ENCODE data around the gene B4GALT1.

The B4GALT1 gene

GRCh38 chr9:33143241-33143661 lies 23.9 kb downstream of the B4GALT1 start:
- H2AK5ac ChIP-seq (ENCODE audit: low read length) = no peak overlapping the region
- H3K4me3 ChIP-seq (ENCODE audit: low read length) = no peak overlapping the region
- no peak overlapping the region for H3K18ac ChIP-seq (ENCODE audit: low read length)
- H3K56ac ChIP-seq (ENCODE audit: low read length) = no peak overlapping the region
- H3K23ac ChIP-seq (ENCODE audit: low read length) = no peak overlapping the region
- no peak overlapping the region for H3K9ac ChIP-seq (ENCODE audit: low read length)
- H3K4me1 ChIP-seq (ENCODE audit: control insufficient read depth, low read depth, low read length) = no peaks in the 10 kb centered on the region
- DNase-seq = no peak
- no peak overlapping the region for H2BK15ac ChIP-seq (replicated peaks; ENCODE audit: low read depth)
- H2BK120ac ChIP-seq (ENCODE audit: low read depth, low read length) = no peak overlapping the region
- H4K5ac ChIP-seq (ENCODE audit: low read length) = no peak overlapping the region
- H3K27me3 ChIP-seq (ENCODE audit: insufficient read depth, low read length, poor library complexity) = no peaks in the 10 kb centered on the region
- H3K4ac ChIP-seq (ENCODE audit: low read depth, low read length) = no peak overlapping the region
- no peak overlapping the region for H3K27ac ChIP-seq (ENCODE audit: low read depth, low read length)
- no peak overlapping the region for H4K8ac ChIP-seq (ENCODE audit: low read depth, low read length)
- no peaks in the 10 kb centered on the region for H3K36me3 ChIP-seq (ENCODE audit: control insufficient read depth, insufficient read depth, low read length)
- peaks cover 16% of the 10 kb centered on the region for H3K79me1 ChIP-seq (ENCODE audit: low read length)
- H3K4me2 ChIP-seq (ENCODE audit: low read length) = no peak overlapping the region
- WGBS (ENCODE audit: extremely low coverage, insufficient coverage, low lambda C conversion rate) = no CpG with 5 or more reads among the region's 2 CpGs
- no peak overlapping the region for H2BK5ac ChIP-seq (ENCODE audit: low read length)
- H3K79me2 ChIP-seq (ENCODE audit: control insufficient read depth, insufficient read depth, low read length) = peaks cover 6% of the 10 kb centered on the region

- Histone ChIP-seq H4K8ac (ENCODE audit: low read depth, low read length) (no peak overlapping the region), H2AK5ac (ENCODE audit: low read length) (no peak overlapping the region), H3K4ac (ENCODE audit: low read depth, low read length) (no peak overlapping the region), H3K79me1 (ENCODE audit: low read length) (peaks cover 17% of the 10 kb centered on the region), H3K9ac (ENCODE audit: low read length) (no peak overlapping the region), H3K4me3 (ENCODE audit: low read length) (no peak overlapping the region), H3K23ac (ENCODE audit: low read length) (no peak overlapping the region), H3K27me3 (ENCODE audit: insufficient read depth, low read length, poor library complexity) (no peaks in the 10 kb centered on the region), H2BK15ac (replicated peaks; ENCODE audit: low read depth) (no peak overlapping the region), H2BK5ac (ENCODE audit: low read length) (no peak overlapping the region), H3K36me3 (ENCODE audit: control insufficient read depth, insufficient read depth, low read length) (no peaks in the 10 kb centered on the region), H3K56ac (ENCODE audit: low read length) (no peak overlapping the region), H3K18ac (ENCODE audit: low read length) (no peak overlapping the region), H3K4me2 (ENCODE audit: low read length) (no peak overlapping the region), H2BK120ac (ENCODE audit: low read depth, low read length) (no peak overlapping the region), H4K5ac (ENCODE audit: low read length) (no peak overlapping the region), H3K4me1 (ENCODE audit: control insufficient read depth, low read depth, low read length) (no peaks in the 10 kb centered on the region), H3K27ac (ENCODE audit: low read depth, low read length) (no peak overlapping the region), H3K79me2 (ENCODE audit: control insufficient read depth, insufficient read depth, low read length) (peaks cover 6% of the 10 kb centered on the region)
- DNase-seq = no peak
- WGBS (ENCODE audit: extremely low coverage, insufficient coverage, low lambda C conversion rate) = no CpG with 5 or more reads among the region's 5 CpGs
Measured at GRCh38 chr9:33142535-33142934, 24.6 kb downstream of the B4GALT1 start.

DNA sequence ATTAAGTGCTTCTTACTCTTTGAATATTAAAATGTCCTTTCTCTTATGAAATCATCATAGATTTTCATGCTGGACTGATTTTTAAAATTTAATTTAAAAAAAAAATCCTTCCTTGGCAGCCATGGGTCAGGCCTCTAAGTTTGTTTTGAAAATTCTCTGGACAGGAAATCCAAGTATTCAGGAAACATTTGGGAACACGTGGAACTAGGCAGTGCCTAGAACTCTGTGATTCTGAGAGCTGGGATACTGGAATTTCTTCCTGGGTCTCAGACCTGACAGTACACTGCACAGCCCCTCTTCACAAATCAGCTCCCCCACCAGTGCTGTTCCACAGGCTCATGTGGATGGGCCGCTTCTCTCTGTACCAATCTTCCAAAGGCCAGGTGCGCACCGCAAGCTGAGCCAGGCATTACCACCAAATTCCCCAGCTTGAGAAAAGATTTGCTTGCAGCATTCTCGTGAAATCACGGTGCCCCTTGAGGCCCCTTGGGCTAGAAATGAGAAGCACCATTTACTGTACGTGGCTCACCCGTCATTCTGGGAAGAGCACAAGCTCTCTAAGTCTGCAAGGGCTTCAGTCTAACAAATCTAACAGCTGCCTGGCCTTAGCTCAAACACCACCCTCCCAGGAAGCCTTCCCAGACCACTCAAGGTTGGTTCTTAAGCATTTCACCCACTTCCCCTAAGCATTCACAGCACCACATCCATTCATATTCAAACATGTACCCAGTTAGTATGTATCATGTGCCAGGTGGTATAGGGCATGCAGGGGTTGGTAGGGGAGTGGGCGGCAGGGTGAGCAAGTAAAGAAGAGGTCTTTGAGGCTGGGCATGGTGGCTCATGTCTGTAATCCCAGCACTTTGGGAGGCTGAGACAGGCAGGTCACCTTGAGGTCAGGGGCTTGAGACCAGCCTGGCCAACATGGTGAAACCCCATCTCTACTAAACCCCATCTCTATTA lies 26.5 kb downstream of the B4GALT1 start:
- Histone ChIP-seq H3K79me1 (ENCODE audit: low read length) (peaks cover 21% of the 10 kb centered on the region), H3K23ac (ENCODE audit: low read length) (no peak overlapping the region), H3K36me3 (ENCODE audit: control insufficient read depth, insufficient read depth, low read length) (no peaks in the 10 kb centered on the region), H2BK120ac (ENCODE audit: low read depth, low read length) (no peak overlapping the region), H3K4me1 (ENCODE audit: control insufficient read depth, low read depth, low read length) (no peaks in the 10 kb centered on the region), H2BK15ac (replicated peaks; ENCODE audit: low read depth) (no peak overlapping the region), H3K18ac (ENCODE audit: low read length) (no peak overlapping the region), H4K5ac (ENCODE audit: low read length) (no peak overlapping the region), H4K8ac (ENCODE audit: low read depth, low read length) (no peak overlapping the region), H3K27me3 (ENCODE audit: insufficient read depth, low read length, poor library complexity) (no peaks in the 10 kb centered on the region), H3K27ac (ENCODE audit: low read depth, low read length) (no peak overlapping the region), H2AK5ac (ENCODE audit: low read length) (no peak overlapping the region), H3K4me2 (ENCODE audit: low read length) (no peak overlapping the region), H3K9ac (ENCODE audit: low read length) (no peak overlapping the region), H3K79me2 (ENCODE audit: control insufficient read depth, insufficient read depth, low read length) (peaks cover 6% of the 10 kb centered on the region), H3K56ac (ENCODE audit: low read length) (no peak overlapping the region), H2BK5ac (ENCODE audit: low read length) (no peak overlapping the region), H3K4ac (ENCODE audit: low read depth, low read length) (no peak overlapping the region), H3K4me3 (ENCODE audit: low read length) (no peak overlapping the region)
- no CpG with 5 or more reads among the region's 9 CpGs for WGBS (ENCODE audit: extremely low coverage, insufficient coverage, low lambda C conversion rate)
- DNase-seq = no peak

DNA sequence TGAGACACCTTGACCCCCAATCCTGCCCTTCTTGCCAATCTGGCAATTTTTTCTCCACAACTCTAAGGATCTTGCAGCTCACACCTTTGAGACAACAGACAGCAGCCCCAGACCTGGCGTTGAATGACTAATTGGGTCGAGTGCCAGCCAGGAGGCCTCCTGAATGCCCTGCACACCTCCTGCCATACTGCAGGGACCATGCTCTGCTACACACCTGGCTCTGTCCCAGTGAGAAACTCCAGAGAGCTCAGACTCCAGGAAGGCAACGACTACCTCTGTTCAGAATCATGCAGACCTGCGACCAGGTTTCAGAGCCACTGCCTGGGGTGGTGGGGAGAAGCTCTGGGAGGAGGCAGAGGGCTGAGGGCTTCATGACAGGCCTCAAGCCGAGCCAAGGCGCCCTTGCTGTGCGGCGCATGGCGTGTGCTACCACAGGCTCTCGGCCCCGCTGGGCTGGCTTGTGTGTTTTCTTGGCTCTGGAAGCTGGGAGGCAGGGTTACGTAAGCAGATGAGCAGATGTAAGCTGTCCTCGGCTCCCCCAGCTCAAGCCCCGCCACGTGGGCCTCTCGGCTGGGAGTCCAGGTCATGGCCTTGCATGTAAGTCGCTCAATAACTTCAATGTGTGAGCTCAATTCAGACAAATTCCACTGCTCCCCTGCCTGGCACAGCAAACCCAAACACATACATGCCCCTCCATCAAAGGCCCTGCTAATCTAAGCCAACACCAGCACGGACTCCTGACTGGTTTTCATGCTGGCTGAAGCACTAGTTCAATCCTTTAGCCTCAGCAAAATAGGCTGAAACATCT lies 27.5 kb downstream of the B4GALT1 start:
- Histone ChIP-seq H3K79me1 (ENCODE audit: low read length) (peaks cover 16% of the 10 kb centered on the region), H2AK5ac (ENCODE audit: low read length) (no peak overlapping the region), H3K36me3 (ENCODE audit: control insufficient read depth, insufficient read depth, low read length) (no peaks in the 10 kb centered on the region), H3K4me2 (ENCODE audit: low read length) (no peak overlapping the region), H3K56ac (ENCODE audit: low read length) (no peak overlapping the region), H2BK120ac (ENCODE audit: low read depth, low read length) (no peak overlapping the region), H3K4ac (ENCODE audit: low read depth, low read length) (no peak overlapping the region), H3K27me3 (ENCODE audit: insufficient read depth, low read length, poor library complexity) (no peaks in the 10 kb centered on the region), H3K9ac (ENCODE audit: low read length) (no peak overlapping the region), H2BK15ac (replicated peaks; ENCODE audit: low read depth) (no peak overlapping the region), H4K5ac (ENCODE audit: low read length) (no peak overlapping the region), H3K18ac (ENCODE audit: low read length) (no peak overlapping the region), H3K79me2 (ENCODE audit: control insufficient read depth, insufficient read depth, low read length) (peaks cover 6% of the 10 kb centered on the region), H2BK5ac (ENCODE audit: low read length) (no peak overlapping the region), H3K23ac (ENCODE audit: low read length) (peak overlapping the region; percentile 50), H3K4me3 (ENCODE audit: low read length) (no peak overlapping the region), H3K4me1 (ENCODE audit: control insufficient read depth, low read depth, low read length) (no peaks in the 10 kb centered on the region), H3K27ac (ENCODE audit: low read depth, low read length) (no peak overlapping the region), H4K8ac (ENCODE audit: low read depth, low read length) (no peak overlapping the region)
- WGBS (ENCODE audit: extremely low coverage, insufficient coverage, low lambda C conversion rate) = no CpG with 5 or more reads among the region's 18 CpGs
- no peak for DNase-seq

- H3K9ac ChIP-seq (ENCODE audit: low read length) = no peak overlapping the region
Measured at GRCh38 chr9:33138768-33139167, 28.4 kb downstream of the B4GALT1 start.

More at GRCh38 chr9:33138768-33139167, 28.4 kb downstream of the B4GALT1 start:
- H3K27ac ChIP-seq (ENCODE audit: low read depth, low read length) = no peak overlapping the region
- no peak overlapping the region for H3K56ac ChIP-seq (ENCODE audit: low read length)
- no peak for DNase-seq
- no peaks in the 10 kb centered on the region for H3K4me1 ChIP-seq (ENCODE audit: control insufficient read depth, low read depth, low read length)
- H3K4me2 ChIP-seq (ENCODE audit: low read length) = no peak overlapping the region
- no peak overlapping the region for H2BK5ac ChIP-seq (ENCODE audit: low read length)
- no peak overlapping the region for H4K5ac ChIP-seq (ENCODE audit: low read length)
- H2BK15ac ChIP-seq (replicated peaks; ENCODE audit: low read depth) = no peak overlapping the region
- no peak overlapping the region for H3K4ac ChIP-seq (ENCODE audit: low read depth, low read length)
- peaks cover 6% of the 10 kb centered on the region for H3K79me2 ChIP-seq (ENCODE audit: control insufficient read depth, insufficient read depth, low read length)
- peaks cover 15% of the 10 kb centered on the region for H3K79me1 ChIP-seq (ENCODE audit: low read length)
- no peak overlapping the region for H2AK5ac ChIP-seq (ENCODE audit: low read length)
- WGBS (ENCODE audit: extremely low coverage, insufficient coverage, low lambda C conversion rate) = no CpG with 5 or more reads among the region's 7 CpGs
- H3K18ac ChIP-seq (ENCODE audit: low read length) = no peak overlapping the region
- H2BK120ac ChIP-seq (ENCODE audit: low read depth, low read length) = no peak overlapping the region
- no peak overlapping the region for H4K8ac ChIP-seq (ENCODE audit: low read depth, low read length)
- no peaks in the 10 kb centered on the region for H3K27me3 ChIP-seq (ENCODE audit: insufficient read depth, low read length, poor library complexity)
- H3K4me3 ChIP-seq (ENCODE audit: low read length) = no peak overlapping the region
- H3K23ac ChIP-seq (ENCODE audit: low read length) = no peak overlapping the region
- H3K36me3 ChIP-seq (ENCODE audit: control insufficient read depth, insufficient read depth, low read length) = no peaks in the 10 kb centered on the region
